Measurements from ENCODE around the gene DGKE. TPM values are rescaled to one million over a fixed set of nuclear protein-coding genes. Genes with fewer than 3 reads are reported as not detected.

Gene DGKE
- total and polyA plus RNA-seq, 3 donors from 2014 or later, result 13.3 to 27.7 (median 26.3) TPM

DNA sequence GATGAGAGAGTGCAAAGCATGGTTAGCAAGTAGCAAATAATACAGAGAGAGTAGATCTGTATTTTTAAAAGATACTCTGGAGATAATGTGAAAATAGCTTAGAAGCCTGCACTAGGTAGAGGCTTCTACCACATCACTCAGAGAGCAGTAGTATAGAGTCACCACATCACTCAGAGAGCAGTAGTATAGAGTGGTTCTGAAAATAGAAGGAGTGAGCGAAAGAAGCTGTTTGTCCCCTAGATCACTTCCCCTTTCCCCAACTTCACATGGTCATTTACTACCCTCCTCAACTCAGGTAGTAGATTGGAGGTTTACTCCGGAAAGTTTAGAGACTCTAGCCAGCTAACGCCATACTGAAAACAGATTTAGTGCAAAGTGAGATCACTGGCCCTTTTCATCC is 17.1 kb downstream of the DGKE start:
- H3K27me3 ChIP-seq, result no peaks in the 10 kb centered on the region
- TF ChIP-seq POLR2A (IDR thresholded peaks at IDR 0.05), result no peak

DNA sequence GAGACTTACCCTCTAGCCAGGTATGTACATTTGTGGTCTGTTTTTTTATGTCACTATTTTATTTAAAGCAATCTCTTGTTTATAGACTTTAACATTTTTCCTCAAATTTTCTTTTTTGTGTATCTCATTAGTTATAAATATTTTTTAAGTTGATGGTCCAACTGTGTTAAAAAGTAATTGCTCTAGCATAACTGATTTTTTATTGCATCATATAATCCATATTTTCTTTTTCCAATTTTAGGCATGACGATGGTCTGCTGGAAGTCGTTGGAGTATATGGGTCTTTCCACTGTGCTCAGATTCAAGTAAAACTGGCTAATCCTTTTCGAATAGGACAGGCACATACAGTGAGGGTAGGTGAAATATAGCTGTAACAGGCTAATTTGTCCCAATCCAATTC is 27.9 kb downstream of the DGKE start:
- 93 to 96% methylated on average over 3 of the region's 3 CpGs for WGBS, 2 donors
- peaks cover 4% of the 10 kb centered on the region for H3K36me3 ChIP-seq (ENCODE audit: low read depth, missing control alignments)

More for the DNA sequence above, 17.1 kb downstream of the DGKE start:
- WGBS, 2 donors, result 59 to 77% methylated on average over 3 of the region's 3 CpGs
- H3K9me3 ChIP-seq, result no peaks in the 10 kb centered on the region
- H3K4me3 ChIP-seq, result no peak overlapping the region
- no peak for DNase-seq
- intact Hi-C loops (cut with DNase I; ENCODE audit: low total_unique reads), result no loop called here
- no peaks in the 10 kb centered on the region for H3K36me3 ChIP-seq (ENCODE audit: low read depth, missing control alignments)
- H3K4me1 ChIP-seq, result no peaks in the 10 kb centered on the region
- no peak overlapping the region for H3K27ac ChIP-seq

DNA sequence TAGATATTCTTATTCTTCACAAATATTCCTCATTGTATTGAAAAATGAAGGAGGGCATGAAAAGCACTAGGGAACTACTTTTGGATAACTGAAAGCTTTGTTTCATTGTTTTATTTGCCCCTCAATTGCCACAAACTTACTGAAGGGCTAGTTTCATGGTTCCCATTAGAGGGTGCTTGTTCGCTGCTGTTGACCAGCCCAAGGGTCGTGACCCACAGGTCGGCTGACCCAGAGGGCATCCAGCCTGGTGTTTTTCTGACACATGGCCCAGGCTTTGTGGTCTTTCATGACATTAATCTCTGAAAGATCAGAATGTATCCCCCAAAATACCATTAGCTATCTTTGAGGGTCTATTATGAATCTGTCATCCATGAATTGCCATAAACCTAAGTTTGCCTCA is 30.0 kb downstream of the DGKE start:
- intact Hi-C loops (cut with DNase I; ENCODE audit: low total_unique reads), result no loop called here
- no peaks in the 10 kb centered on the region for H3K27me3 ChIP-seq
- DNase-seq, result no peak
- WGBS, 2 donors, result 60 to 83% methylated on average over 3 of the region's 3 CpGs
- no peaks in the 10 kb centered on the region for H3K9me3 ChIP-seq
- TF ChIP-seq, protein P1, sequence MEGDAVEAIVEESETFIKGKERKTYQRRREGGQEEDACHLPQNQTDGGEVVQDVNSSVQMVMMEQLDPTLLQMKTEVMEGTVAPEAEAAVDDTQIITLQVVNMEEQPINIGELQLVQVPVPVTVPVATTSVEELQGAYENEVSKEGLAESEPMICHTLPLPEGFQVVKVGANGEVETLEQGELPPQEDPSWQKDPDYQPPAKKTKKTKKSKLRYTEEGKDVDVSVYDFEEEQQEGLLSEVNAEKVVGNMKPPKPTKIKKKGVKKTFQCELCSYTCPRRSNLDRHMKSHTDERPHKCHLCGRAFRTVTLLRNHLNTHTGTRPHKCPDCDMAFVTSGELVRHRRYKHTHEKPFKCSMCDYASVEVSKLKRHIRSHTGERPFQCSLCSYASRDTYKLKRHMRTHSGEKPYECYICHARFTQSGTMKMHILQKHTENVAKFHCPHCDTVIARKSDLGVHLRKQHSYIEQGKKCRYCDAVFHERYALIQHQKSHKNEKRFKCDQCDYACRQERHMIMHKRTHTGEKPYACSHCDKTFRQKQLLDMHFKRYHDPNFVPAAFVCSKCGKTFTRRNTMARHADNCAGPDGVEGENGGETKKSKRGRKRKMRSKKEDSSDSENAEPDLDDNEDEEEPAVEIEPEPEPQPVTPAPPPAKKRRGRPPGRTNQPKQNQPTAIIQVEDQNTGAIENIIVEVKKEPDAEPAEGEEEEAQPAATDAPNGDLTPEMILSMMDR (IDR thresholded peaks at IDR 0.05), result no peak
- TF ChIP-seq POLR2A (IDR thresholded peaks at IDR 0.05), result no peak
- no peak overlapping the region for H3K27ac ChIP-seq
- H3K4me3 ChIP-seq, result no peak overlapping the region
- no peaks in the 10 kb centered on the region for H3K36me3 ChIP-seq (ENCODE audit: low read depth, missing control alignments)
- H3K4me1 ChIP-seq, result no peaks in the 10 kb centered on the region

More for the DNA sequence above, 27.9 kb downstream of the DGKE start:
- Histone ChIP-seq H3K4me3 (no peak overlapping the region), H3K9me3 (no peaks in the 10 kb centered on the region), H3K4me1 (no peaks in the 10 kb centered on the region), H3K27me3 (no peaks in the 10 kb centered on the region), H3K27ac (no peak overlapping the region)
- DNase-seq, result no peak
- intact Hi-C loops (cut with DNase I; ENCODE audit: low total_unique reads), result no loop called here
- no peak for TF ChIP-seq POLR2A (IDR thresholded peaks at IDR 0.05)
- TF ChIP-seq, protein P1 (IDR thresholded peaks at IDR 0.05), result no peak

DNA sequence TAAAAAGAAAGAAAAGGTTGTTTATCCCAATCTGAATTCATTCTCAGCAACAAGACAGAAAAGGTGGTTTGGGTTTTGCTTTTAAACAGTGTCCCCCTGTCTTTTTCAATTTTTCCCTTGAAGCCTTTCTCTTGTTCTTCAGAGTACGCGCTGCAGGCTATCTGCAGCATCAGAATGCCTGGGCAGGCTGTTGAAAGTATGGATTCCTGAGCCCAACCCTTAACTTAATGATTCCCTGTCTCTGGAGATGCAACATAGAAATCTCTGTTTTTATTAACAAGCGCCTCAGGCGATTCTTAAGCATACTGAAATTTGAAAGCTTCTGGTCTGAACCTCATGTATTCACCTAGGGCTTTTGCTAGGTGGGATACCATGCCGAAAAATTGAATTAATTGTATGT is 32.1 kb downstream of the DGKE start:
- TF ChIP-seq, protein P1 (IDR thresholded peaks at IDR 0.05), result no peak
- TF ChIP-seq POLR2A (IDR thresholded peaks at IDR 0.05), result no peak
- Histone ChIP-seq H3K27ac (no peak overlapping the region), H3K36me3 (ENCODE audit: low read depth, missing control alignments) (no peaks in the 10 kb centered on the region), H3K27me3 (no peaks in the 10 kb centered on the region), H3K4me1 (no peaks in the 10 kb centered on the region), H3K9me3 (no peaks in the 10 kb centered on the region), H3K4me3 (no peak overlapping the region)
- DNase-seq, result no peak
- intact Hi-C loops (cut with DNase I; ENCODE audit: low total_unique reads), result no loop called here
- 94 to 95% methylated on average over 5 of the region's 5 CpGs for WGBS, 2 donors

DNA sequence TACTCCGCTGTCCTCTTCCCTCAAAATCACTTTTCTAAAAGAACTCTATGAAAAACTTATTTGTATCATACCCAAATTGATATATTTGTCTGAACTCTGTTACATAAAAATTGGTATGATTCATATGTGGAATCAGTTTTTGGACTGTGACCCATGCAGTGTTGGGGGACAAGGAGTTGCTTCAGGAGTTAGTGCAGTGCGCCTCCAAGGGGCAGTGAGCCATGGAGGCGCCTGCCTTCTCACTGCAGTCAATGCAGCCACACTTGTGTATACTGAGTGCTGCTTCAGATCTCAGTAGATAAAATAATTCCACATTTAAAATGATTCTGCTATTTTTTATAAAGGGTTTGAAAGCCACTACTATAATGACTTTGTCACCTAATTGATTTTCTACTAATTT is 32.5 kb downstream of the DGKE start:
- no peaks in the 10 kb centered on the region for H3K4me1 ChIP-seq
- H3K27ac ChIP-seq, result no peak overlapping the region
- no peak overlapping the region for H3K4me3 ChIP-seq
- no peaks in the 10 kb centered on the region for H3K27me3 ChIP-seq
- no peak for DNase-seq
- no peaks in the 10 kb centered on the region for H3K9me3 ChIP-seq
- no peak for TF ChIP-seq POLR2A (IDR thresholded peaks at IDR 0.05)
- TF ChIP-seq, protein P1 (IDR thresholded peaks at IDR 0.05), result no peak
- H3K36me3 ChIP-seq (ENCODE audit: low read depth, missing control alignments), result no peaks in the 10 kb centered on the region
- WGBS, 2 donors, result 30 to 57% methylated on average over 3 of the region's 3 CpGs
- intact Hi-C loops (cut with DNase I; ENCODE audit: low total_unique reads), result no loop called here
